Parathyroid adenoma (tissue), 2 donors: ENCODE data around the gene BORCS6.

Source experiments
- H2AFZ ChIP-seq: fragments of 300-600 bp; sonication (generic); one replicate; pipeline ENCODE4 v1.7.0; 2017; ENCODE audit warnings: antibody characterized with exemption, mild to moderate bottlenecking
- H3K27ac ChIP-seq: fragments of 300-600 bp; sonication (generic); one replicate; pipeline ENCODE4 v1.7.0; 2017
- H3K27me3 ChIP-seq: fragments of 300-600 bp; sonication (generic); one replicate; pipeline ENCODE4 v1.7.0; 2017; ENCODE audit warnings: low read length; ENCODE audit not compliant: control insufficient read depth, insufficient read depth
- H3K36me3 ChIP-seq: fragments of 300-600 bp; sonication (generic); one replicate; pipeline ENCODE4 v1.7.0; 2017; ENCODE audit warnings: low read length; ENCODE audit not compliant: control insufficient read depth, insufficient read depth
- H3K4me1 ChIP-seq: fragments of 300-600 bp; sonication (generic); one replicate; pipeline ENCODE4 v1.7.0; 2017; ENCODE audit warnings: control low read depth
- H3K4me2 ChIP-seq: fragments of 300-600 bp; sonication (generic); one replicate; pipeline ENCODE4 v1.7.0; 2017; ENCODE audit warnings: low read length
- H3K4me3 ChIP-seq: fragments of 300-600 bp; sonication (generic); one replicate; pipeline ENCODE4 v1.7.0; 2017; ENCODE audit warnings: low read depth, low read length
- H3K79me2 ChIP-seq: fragments of 300-600 bp; sonication (generic); one replicate; pipeline ENCODE4 v1.7.0; 2017; ENCODE audit warnings: control low read depth
- H3K9ac ChIP-seq: fragments of 300-600 bp; sonication (generic); one replicate; pipeline ENCODE4 v1.7.0; 2017; ENCODE audit warnings: mild to moderate bottlenecking
- H3K9me3 ChIP-seq: fragments of 300-600 bp; sonication (generic); one replicate; pipeline ENCODE4 v1.7.0; 2017; ENCODE audit warnings: low read length; ENCODE audit not compliant: control insufficient read depth
- TF ChIP-seq, protein P1 (sequence below): fragments of 300-600 bp; sonication (generic); IDR thresholded peaks from one replicate; pipeline ENCODE4 v1.7.0; 2017; ENCODE audit warnings: antibody characterized with exemption, mild to moderate bottlenecking
- donor health status: primary hyperparathyroidism.

BORCS6 gene

DNA sequence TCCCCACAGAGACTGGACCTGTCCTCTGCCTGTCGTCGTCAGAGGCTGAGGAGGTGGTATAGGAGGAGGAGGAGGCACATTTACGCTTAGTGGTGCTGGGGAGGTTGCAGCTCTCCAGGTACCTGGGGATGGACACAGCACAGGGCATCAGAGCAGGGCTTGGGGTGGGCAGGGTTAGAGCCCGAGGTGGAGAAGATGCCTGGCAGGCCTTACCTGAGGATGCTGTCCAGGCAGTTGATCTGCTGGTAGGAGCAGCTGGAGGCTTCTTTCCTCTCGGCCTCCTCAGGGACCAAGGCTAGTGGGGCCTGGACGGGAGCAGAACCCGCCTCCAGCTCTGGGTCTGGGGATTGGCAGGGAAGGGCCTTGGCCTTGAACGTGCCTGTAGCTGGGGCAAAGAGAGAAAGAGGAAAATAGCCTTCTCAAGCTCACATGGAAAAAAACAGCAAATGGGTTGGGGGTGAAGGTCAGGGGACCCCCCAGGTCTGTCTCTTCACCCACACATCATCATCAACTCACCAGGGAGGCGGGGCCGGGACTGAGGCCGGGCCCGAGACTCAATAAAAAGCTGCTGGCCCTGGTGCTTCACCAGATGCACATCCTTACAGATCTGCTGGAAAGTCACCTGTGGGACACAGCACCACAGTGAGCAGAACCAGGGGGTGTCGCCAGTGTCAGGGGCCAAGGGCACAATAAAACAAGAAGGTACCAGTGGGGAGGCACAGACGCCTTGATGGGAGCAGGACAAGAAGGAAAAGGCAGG, 43.4 kb downstream of the BORCS6 start:
- H3K36me3 ChIP-seq, result no peaks in the 10 kb centered on the region
- H3K9ac ChIP-seq, result no peak overlapping the region
- H3K27me3 ChIP-seq, result no peaks in the 10 kb centered on the region
- H3K4me2 ChIP-seq, result no peak overlapping the region
- TF ChIP-seq, protein P1, sequence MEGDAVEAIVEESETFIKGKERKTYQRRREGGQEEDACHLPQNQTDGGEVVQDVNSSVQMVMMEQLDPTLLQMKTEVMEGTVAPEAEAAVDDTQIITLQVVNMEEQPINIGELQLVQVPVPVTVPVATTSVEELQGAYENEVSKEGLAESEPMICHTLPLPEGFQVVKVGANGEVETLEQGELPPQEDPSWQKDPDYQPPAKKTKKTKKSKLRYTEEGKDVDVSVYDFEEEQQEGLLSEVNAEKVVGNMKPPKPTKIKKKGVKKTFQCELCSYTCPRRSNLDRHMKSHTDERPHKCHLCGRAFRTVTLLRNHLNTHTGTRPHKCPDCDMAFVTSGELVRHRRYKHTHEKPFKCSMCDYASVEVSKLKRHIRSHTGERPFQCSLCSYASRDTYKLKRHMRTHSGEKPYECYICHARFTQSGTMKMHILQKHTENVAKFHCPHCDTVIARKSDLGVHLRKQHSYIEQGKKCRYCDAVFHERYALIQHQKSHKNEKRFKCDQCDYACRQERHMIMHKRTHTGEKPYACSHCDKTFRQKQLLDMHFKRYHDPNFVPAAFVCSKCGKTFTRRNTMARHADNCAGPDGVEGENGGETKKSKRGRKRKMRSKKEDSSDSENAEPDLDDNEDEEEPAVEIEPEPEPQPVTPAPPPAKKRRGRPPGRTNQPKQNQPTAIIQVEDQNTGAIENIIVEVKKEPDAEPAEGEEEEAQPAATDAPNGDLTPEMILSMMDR, result no peak
- no peaks in the 10 kb centered on the region for H3K9me3 ChIP-seq
- H2AFZ ChIP-seq, result no peak overlapping the region
- H3K4me1 ChIP-seq, result peaks cover 14% of the 10 kb centered on the region
- no peak overlapping the region for H3K4me3 ChIP-seq
- peaks cover 40% of the 10 kb centered on the region for H3K79me2 ChIP-seq
- H3K27ac ChIP-seq, result peak overlapping the region; percentile 24

DNA sequence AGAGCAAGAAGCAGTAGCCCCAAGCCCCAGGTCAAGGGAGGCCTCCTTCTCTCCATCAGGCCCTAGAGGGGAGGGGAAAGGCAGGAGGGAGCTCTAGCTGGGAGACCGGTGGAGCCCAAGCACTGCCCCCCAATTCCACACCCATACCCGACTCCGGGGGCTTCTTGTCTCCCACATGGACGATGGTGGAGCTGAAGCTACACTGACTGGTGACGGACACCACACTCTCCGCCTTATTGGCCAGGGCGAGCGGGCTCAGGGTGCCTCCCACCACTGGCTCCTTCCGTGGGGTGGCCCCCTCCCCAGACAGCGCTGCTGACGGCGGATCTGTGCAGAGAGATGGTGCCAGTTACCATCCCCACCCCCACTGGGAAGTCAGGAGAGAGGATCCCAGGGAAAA, 44.2 kb downstream of the BORCS6 start:
- H3K36me3 ChIP-seq, result no peaks in the 10 kb centered on the region
- H3K27ac ChIP-seq, result no peak overlapping the region
- H3K4me2 ChIP-seq, result no peak overlapping the region
- H3K4me1 ChIP-seq, result peaks cover 9% of the 10 kb centered on the region
- H3K27me3 ChIP-seq, result no peaks in the 10 kb centered on the region
- H3K4me3 ChIP-seq, result no peak overlapping the region
- no peak overlapping the region for H3K9ac ChIP-seq
- H3K79me2 ChIP-seq, result peaks cover 34% of the 10 kb centered on the region
- no peaks in the 10 kb centered on the region for H3K9me3 ChIP-seq
- TF ChIP-seq, protein P1, result no peak
- no peak overlapping the region for H2AFZ ChIP-seq

DNA sequence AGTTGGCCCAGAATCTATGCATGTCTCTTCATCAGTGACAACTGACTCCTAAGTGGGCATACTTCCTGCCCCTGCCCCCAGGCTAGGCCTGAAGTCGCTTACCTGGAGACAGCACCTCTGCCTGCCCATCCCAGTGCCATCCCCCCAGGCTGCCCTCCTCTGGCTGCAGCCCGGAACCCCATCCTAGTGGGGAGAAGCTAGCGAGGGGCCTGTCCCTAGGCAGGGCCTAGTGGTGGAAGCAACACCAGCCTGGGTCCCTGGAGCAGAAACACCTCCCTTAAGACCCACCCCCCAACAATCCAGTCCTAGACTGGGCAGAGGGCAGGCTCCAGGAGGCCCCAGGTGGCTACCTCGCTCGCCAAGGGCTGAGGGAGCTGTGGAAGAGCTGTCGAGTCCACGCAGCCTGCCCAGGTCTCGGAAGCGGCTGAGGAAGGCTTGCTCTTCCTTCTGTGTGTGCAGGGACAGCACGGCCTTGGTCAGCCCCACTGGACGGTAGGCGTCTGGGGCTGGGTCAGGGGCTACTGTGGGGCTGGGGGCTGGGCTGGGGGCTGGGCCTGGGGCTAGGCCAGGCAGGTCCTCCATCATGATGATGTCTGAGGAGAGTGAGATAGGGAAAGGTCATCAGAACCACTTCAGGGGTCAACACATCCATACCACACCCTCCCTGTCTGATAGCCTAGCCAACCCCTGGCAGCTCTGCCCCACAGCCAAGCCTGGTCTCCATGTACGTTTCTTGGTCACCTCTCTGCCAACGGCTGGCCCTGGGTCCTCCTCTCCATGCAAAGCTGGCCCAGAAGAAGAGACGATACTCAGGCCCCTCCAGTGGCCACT, 45.4 kb downstream of the BORCS6 start:
- Histone ChIP-seq H3K36me3 (no peaks in the 10 kb centered on the region), H3K9me3 (no peaks in the 10 kb centered on the region), H3K4me1 (no peaks in the 10 kb centered on the region), H3K27me3 (no peaks in the 10 kb centered on the region), H2AFZ (no peak overlapping the region), H3K9ac (no peak overlapping the region), H3K4me3 (no peak overlapping the region), H3K4me2 (no peak overlapping the region), H3K79me2 (peaks cover 23% of the 10 kb centered on the region), H3K27ac (no peak overlapping the region)
- TF ChIP-seq, protein P1, result no peak

DNA sequence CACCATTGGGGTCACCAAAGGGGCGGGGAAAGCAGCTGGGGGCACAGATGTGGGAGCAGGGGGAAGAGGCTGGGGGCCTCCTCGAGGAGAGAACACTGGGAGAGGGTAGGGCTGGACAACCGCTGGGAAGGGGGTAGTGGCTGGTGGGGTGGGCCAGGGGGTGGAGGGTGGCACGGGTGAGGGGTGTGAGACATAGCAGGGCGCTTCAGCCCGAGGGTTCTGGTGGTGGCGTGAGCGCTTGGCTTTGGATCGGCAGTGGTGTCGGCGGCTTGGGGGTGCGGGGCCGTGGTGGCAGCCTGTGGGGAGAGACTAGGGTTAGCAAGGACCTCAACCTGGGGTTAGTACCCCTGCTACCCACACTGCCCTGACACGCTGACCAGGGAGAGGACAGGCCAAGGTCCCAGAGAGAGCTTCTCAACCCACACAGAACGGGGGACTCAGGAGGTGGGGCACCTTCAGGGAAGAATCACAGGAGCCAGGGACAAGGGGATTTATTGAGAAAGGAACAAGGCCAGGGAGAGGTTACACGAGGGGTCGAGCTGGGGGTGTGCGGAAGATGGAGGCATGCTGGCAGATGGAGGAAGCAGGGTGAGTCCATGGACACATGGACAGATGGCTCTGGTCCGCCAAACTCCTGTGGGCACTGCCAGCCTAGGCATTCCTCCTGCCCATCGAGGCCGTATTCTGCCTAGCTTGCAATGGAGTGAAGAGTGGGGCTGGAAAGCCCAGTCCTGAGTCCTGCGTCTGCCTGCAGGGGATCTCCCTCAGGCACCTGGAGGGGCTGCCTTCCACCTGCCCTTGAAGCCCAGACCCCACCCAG, 46.2 kb downstream of the BORCS6 start:
- Histone ChIP-seq H3K27ac (no peak overlapping the region), H3K79me2 (peaks cover 18% of the 10 kb centered on the region), H3K36me3 (no peaks in the 10 kb centered on the region), H3K9me3 (no peaks in the 10 kb centered on the region), H3K4me3 (no peak overlapping the region), H3K9ac (no peak overlapping the region), H3K4me1 (no peaks in the 10 kb centered on the region), H3K4me2 (no peak overlapping the region), H2AFZ (no peak overlapping the region), H3K27me3 (no peaks in the 10 kb centered on the region)
- TF ChIP-seq, protein P1, result no peak
